ENCODE results near the gene DBI. TPM values are rescaled to one million over a fixed set of nuclear protein-coding genes. Genes with fewer than 3 reads are reported as not detected.
"Not testable (repeated sequence)": the region's sequence is repeated elsewhere in the genome, so short reads cannot be mapped to it uniquely, and the experiment has no call there.

DBI gene
- total RNA-seq, 1 experiment from 2014 or later = 70.9 TPM

DNA sequence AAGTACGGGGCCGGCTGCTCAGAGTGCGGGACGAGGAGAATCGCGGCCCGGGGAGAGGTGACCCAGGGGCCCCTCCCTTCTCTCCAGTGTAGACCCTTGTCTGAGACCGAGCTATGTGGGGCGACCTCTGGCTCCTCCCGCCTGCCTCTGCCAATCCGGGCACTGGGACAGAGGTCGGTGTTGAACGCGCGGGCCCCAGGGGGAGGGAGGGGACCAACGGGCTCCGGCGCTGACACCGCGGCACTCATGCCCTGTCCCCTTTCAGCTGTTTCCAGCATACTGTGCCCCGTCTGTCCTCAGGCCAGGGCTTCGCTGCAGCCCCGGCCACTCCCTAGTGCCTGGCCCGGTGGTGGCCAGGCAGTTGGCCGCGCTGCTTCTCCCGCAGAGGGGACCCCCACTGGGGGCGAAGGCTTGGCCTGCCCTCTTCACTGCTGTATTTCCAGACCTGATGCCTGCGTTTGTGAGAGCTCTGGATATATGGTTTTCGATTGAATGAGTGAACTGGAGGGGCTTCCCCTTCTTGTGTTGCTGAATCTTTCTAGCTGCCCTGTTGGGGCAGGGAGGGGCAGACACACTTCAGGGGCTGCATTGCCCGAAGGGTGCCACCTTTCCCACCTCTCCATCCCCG, 809 bp downstream of the DBI start:
- Histone ChIP-seq H3K36me3 (ENCODE audit: insufficient read depth, low read length) (peaks cover 40% of the 10 kb centered on the region), H3K9me2 (replicated peaks; ENCODE audit: insufficient read depth, low read length) (no peaks in the 10 kb centered on the region), H3K9me3 (ENCODE audit: low read length) (no peaks in the 10 kb centered on the region), H3K4me2 (ENCODE audit: low read depth, low read length, poor library complexity, severe bottlenecking) (peak overlapping the region; percentile 94), H3K4me1 (ENCODE audit: low read length) (peaks cover 21% of the 10 kb centered on the region), H2AFZ (ENCODE audit: low read length) (peak overlapping the region; percentile 57), H3K9ac (ENCODE audit: low read length) (peak overlapping the region; percentile 97), H3K4me3 (ENCODE audit: low read length) (peak overlapping the region; percentile 90), H3K79me2 (ENCODE audit: low read length) (peaks cover 26% of the 10 kb centered on the region), H3K27ac (ENCODE audit: low read length) (peak overlapping the region; percentile 70), H4K20me1 (ENCODE audit: insufficient read depth, low read depth, low read length) (peaks cover 36% of the 10 kb centered on the region), H3K27me3 (ENCODE audit: low read length) (no peaks in the 10 kb centered on the region)
- peak; percentile 75 for DNase-seq

DNA sequence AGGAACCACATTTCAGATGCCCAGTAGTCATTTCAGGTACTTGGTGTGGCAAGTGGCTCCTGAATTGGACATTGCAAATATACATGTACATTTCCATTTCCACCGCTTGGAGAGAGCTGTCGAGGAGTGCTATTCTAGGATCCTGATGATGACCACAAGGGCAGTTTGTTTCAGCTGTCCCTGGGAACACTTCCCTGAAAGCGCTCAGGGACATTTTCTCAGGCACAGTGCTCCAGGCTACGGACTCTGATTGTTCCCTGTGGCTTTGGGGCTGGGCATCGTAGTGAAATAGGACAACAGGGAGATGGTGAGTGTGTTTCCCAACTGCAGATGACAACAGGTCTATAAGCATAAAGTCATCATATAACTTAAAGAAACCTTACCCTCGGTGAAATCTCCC, 3.1 kb downstream of the DBI start:
- H3K4me3 ChIP-seq (ENCODE audit: low read length) = no peak overlapping the region
- no peaks in the 10 kb centered on the region for H3K27me3 ChIP-seq (ENCODE audit: low read length)

DNA sequence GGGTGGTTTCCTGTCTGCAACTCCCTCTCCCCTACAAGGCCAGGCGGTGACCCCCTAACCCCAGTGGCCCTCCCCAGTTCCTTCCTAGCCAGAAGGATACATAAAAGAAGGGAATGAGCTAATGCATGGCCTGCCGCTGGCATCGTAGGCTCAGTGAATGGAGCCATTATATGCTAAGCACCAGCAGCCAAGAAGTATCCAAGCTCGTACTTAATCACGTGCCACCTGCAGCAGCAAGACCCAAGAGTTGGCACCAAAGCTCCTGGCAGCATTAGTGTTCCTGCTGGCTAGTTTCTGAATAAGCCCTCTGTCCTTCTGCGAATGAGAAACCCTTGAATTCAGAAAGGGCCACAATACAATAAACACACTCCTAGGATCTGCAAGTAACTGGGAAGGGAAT, 4.3 kb downstream of the DBI start:
- Histone ChIP-seq H3K4me1 (ENCODE audit: low read length) (peaks cover 10% of the 10 kb centered on the region), H2AFZ (ENCODE audit: low read length) (no peak overlapping the region), H3K36me3 (ENCODE audit: insufficient read depth, low read length) (peaks cover 49% of the 10 kb centered on the region), H3K79me2 (ENCODE audit: low read length) (peaks cover 15% of the 10 kb centered on the region), H3K9ac (ENCODE audit: low read length) (no peak overlapping the region), H3K27me3 (ENCODE audit: low read length) (no peaks in the 10 kb centered on the region), H3K9me2 (replicated peaks; ENCODE audit: insufficient read depth, low read length) (no peaks in the 10 kb centered on the region), H3K9me3 (ENCODE audit: low read length) (no peaks in the 10 kb centered on the region), H3K27ac (ENCODE audit: low read length) (no peak overlapping the region), H3K4me3 (ENCODE audit: low read length) (no peak overlapping the region), H4K20me1 (ENCODE audit: insufficient read depth, low read depth, low read length) (peaks cover 28% of the 10 kb centered on the region), H3K4me2 (ENCODE audit: low read depth, low read length, poor library complexity, severe bottlenecking) (no peak overlapping the region)
- no peak for DNase-seq

More for the DNA sequence above, 3.1 kb downstream of the DBI start:
- no peak overlapping the region for H3K9ac ChIP-seq (ENCODE audit: low read length)
- H2AFZ ChIP-seq (ENCODE audit: low read length) = no peak overlapping the region
- peaks cover 49% of the 10 kb centered on the region for H3K36me3 ChIP-seq (ENCODE audit: insufficient read depth, low read length)
- H3K79me2 ChIP-seq (ENCODE audit: low read length) = peaks cover 26% of the 10 kb centered on the region
- H3K9me2 ChIP-seq (replicated peaks; ENCODE audit: insufficient read depth, low read length) = no peaks in the 10 kb centered on the region
- peaks cover 36% of the 10 kb centered on the region for H4K20me1 ChIP-seq (ENCODE audit: insufficient read depth, low read depth, low read length)
- no peak for DNase-seq
- no peaks in the 10 kb centered on the region for H3K9me3 ChIP-seq (ENCODE audit: low read length)
- H3K4me2 ChIP-seq (ENCODE audit: low read depth, low read length, poor library complexity, severe bottlenecking) = no peak overlapping the region
- H3K27ac ChIP-seq (ENCODE audit: low read length) = no peak overlapping the region
- H3K4me1 ChIP-seq (ENCODE audit: low read length) = peaks cover 21% of the 10 kb centered on the region

DNA sequence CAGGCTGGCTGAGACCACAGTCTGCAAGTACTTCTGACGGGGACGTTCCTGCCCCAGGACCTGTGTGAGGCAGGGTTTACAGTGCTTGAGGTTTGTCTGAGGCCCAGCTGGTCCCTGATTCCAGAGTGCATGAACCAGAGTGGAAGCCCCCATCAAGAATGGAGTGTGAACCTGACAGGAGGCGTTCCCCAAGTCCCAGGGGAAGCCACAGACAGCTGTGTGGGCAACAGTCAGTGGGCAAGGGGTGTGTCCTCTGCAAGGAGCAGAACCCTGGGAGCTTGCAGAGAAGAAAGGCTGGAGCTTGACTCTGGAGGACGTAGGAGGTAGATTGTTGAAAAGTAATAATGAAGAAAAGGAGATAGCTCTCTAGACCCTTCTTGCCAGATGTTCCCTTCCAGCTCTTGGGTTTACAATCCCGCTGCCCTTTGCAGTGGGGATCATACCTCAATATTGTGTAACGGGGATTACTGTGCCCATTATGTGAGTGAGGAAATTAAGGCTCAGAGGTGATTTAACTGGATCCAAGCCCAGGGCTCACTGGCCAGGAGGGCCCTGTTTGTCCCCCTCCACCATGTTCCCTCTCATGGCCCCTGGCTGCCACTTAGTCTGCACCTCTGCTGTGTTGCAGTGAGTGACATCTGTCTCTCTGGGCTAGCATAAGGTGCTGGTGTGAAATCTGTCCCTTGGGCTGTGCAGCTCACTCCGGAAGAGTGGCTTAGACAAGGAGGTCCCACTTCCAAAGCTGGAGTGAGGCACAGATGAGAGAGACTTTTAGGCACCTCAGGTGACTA, 6.2 kb downstream of the DBI start:
- H3K9me3 ChIP-seq (ENCODE audit: low read length) = no peaks in the 10 kb centered on the region
- no peak overlapping the region for H3K9ac ChIP-seq (ENCODE audit: low read length)
- H3K27me3 ChIP-seq (ENCODE audit: low read length) = no peaks in the 10 kb centered on the region
- H3K4me3 ChIP-seq (ENCODE audit: low read length) = no peak overlapping the region
- H3K79me2 ChIP-seq (ENCODE audit: low read length) = peaks cover 2% of the 10 kb centered on the region; the same call in 1 of the 2 replicates
- H3K27ac ChIP-seq (ENCODE audit: low read length) = no peak overlapping the region
- no peak overlapping the region for H2AFZ ChIP-seq (ENCODE audit: low read length)
- no peak overlapping the region for H3K4me2 ChIP-seq (ENCODE audit: low read depth, low read length, poor library complexity, severe bottlenecking)
- H4K20me1 ChIP-seq (ENCODE audit: insufficient read depth, low read depth, low read length) = peaks cover 23% of the 10 kb centered on the region
- no peak for DNase-seq
- H3K36me3 ChIP-seq (ENCODE audit: insufficient read depth, low read length) = peaks cover 49% of the 10 kb centered on the region
- no peaks in the 10 kb centered on the region for H3K9me2 ChIP-seq (replicated peaks; ENCODE audit: insufficient read depth, low read length)
- H3K4me1 ChIP-seq (ENCODE audit: low read length) = peaks cover 5% of the 10 kb centered on the region

DNA sequence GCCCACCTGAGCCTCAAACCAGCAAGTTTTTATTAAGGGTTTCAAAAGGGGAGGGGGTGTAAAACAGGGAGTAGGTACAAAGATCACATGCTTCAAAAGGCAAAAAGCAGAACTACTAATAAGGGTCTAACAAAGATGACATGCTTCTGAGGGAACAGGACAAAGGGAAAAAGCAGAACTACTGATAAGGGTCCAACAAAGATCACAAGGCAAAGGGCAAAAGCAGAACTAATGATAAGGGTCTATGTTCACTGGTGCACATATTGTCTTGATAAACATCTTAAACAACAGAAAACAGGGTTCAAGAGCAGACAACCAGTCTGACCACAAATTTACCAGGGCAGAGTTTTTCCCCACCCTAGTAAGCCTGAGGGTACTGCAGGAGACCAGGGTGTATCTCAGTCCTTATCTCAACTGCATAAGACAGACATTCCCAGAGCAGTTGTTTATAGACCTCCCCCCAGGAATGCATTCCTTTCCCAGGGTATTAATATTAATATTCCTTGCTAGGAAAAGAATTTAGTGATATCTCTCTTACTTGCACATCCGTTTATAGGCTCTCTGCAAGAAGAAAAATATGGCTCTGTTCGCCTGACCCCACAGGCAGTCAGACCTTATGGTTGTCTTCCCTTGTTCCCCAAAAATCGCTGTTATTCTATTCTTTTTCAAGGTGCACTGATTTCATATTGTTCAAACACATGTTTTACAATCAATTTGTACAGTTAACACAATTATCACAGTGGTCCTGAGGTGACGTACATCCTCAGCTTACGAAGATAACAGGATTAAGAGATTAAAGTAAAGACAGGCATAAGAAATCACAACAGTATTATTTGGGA, 7.3 kb downstream of the DBI start:
- H3K4me2 ChIP-seq (ENCODE audit: low read depth, low read length, poor library complexity, severe bottlenecking); H3K4me1 ChIP-seq (ENCODE audit: low read length); DNase-seq; H3K27me3 ChIP-seq (ENCODE audit: low read length); H3K9me3 ChIP-seq (ENCODE audit: low read length); H3K27ac ChIP-seq (ENCODE audit: low read length); H3K9ac ChIP-seq (ENCODE audit: low read length); H3K79me2 ChIP-seq (ENCODE audit: low read length); H3K9me2 ChIP-seq (replicated peaks; ENCODE audit: insufficient read depth, low read length); H3K4me3 ChIP-seq (ENCODE audit: low read length); H2AFZ ChIP-seq (ENCODE audit: low read length): not testable (repeated sequence)
- H4K20me1 ChIP-seq (ENCODE audit: insufficient read depth, low read depth, low read length) = peaks cover 12% of the 10 kb centered on the region; the same call in 1 of the 2 replicates
- peaks cover 39% of the 10 kb centered on the region for H3K36me3 ChIP-seq (ENCODE audit: insufficient read depth, low read length)

DNA sequence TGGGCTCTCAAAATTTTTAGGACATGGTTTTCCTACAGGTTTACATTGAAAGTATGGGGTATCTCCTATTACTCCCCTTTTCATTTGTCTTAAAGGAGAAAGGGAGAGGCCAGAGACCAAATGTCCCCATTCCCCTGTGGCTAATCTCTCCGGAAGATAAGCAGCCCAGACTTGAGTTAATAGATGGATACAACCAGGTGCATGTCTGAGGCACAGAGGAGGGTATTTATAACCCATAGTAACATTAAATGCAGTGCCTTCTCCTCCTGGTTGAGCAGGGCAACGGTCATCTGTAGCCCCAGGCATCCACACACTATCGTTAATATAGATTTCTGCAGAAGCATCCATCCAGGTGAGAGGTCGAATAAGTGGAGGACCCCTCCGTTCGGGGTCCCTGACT, 9.6 kb downstream of the DBI start:
- not testable (repeated sequence) for DNase-seq; H3K4me1 ChIP-seq (ENCODE audit: low read length); H3K9me3 ChIP-seq (ENCODE audit: low read length); H3K27ac ChIP-seq (ENCODE audit: low read length); H2AFZ ChIP-seq (ENCODE audit: low read length); H4K20me1 ChIP-seq (ENCODE audit: insufficient read depth, low read depth, low read length); H3K4me2 ChIP-seq (ENCODE audit: low read depth, low read length, poor library complexity, severe bottlenecking); H3K9ac ChIP-seq (ENCODE audit: low read length); H3K27me3 ChIP-seq (ENCODE audit: low read length); H3K9me2 ChIP-seq (replicated peaks; ENCODE audit: insufficient read depth, low read length); H3K79me2 ChIP-seq (ENCODE audit: low read length); H3K4me3 ChIP-seq (ENCODE audit: low read length)
- H3K36me3 ChIP-seq (ENCODE audit: insufficient read depth, low read length) = peaks cover 20% of the 10 kb centered on the region

- Histone ChIP-seq H3K9me2 (replicated peaks; ENCODE audit: insufficient read depth, low read length) (no peaks in the 10 kb centered on the region), H3K4me3 (ENCODE audit: low read length) (no peak overlapping the region), H3K9me3 (ENCODE audit: low read length) (no peaks in the 10 kb centered on the region), H3K79me2 (ENCODE audit: low read length) (no peaks in the 10 kb centered on the region), H2AFZ (ENCODE audit: low read length) (no peak overlapping the region), H3K4me1 (ENCODE audit: low read length) (no peaks in the 10 kb centered on the region), H3K9ac (ENCODE audit: low read length) (no peak overlapping the region), H3K27ac (ENCODE audit: low read length) (no peak overlapping the region), H3K4me2 (ENCODE audit: low read depth, low read length, poor library complexity, severe bottlenecking) (no peak overlapping the region), H3K36me3 (ENCODE audit: insufficient read depth, low read length) (peaks cover 16% of the 10 kb centered on the region), H3K27me3 (ENCODE audit: low read length) (no peaks in the 10 kb centered on the region), H4K20me1 (ENCODE audit: insufficient read depth, low read depth, low read length) (peaks cover 4% of the 10 kb centered on the region; the same call in 1 of the 2 replicates)
- DNase-seq = no peak
These were observed 10.0 kb downstream of the DBI start for GRCh38 chr2:119376810-119377209.

Measured in Karpas-422 (cell line).